Measurements from ENCODE around the gene ANKRD34A. TPM values are rescaled to one million over a fixed set of nuclear protein-coding genes. Genes with fewer than 3 reads are reported as not detected.

ANKRD34A gene
- total and polyA plus RNA-seq, 4 donors = 0.06 to 0.17 (median 0.13) TPM; not detected in 1

GRCh38 chr1:146001709-146002108 lies 37.3 kb upstream of the ANKRD34A start (continued):
- TF ChIP-seq ZBTB33 (IDR thresholded peaks at IDR 0.05) (no peak), CTCF (IDR thresholded peaks at IDR 0.05; ENCODE audit: low read depth, low read length, missing input control) (no peak), MAX (IDR thresholded peaks at IDR 0.05) (no peak), FOXA1 (IDR thresholded peaks at IDR 0.05) (no peak), RXRA (IDR thresholded peaks at IDR 0.05) (no peak)

- no peak overlapping the region for H3K4me3 ChIP-seq (ENCODE audit: low read depth in 1 of 3, low read length in 3 of 3)
- WGBS = 8% methylated on average over 5 of the region's 5 CpGs
- H3K36me3 ChIP-seq (ENCODE audit: control insufficient read depth in 4 of 4, insufficient read depth in 3 of 4, low read depth in 1 of 4, low read length in 3 of 4) = peaks cover 0 to 9% (median 4%) of the 10 kb centered on the region in 4 donors
- peak overlapping the region; percentile 80 to 91 for H3K27ac ChIP-seq (ENCODE audit: low read depth in 1 of 2, low read length in 2 of 2)
- H3K9ac ChIP-seq (ENCODE audit: low read depth in 1 of 2, low read length in 2 of 2) = peak overlapping the region in 1 of 2 donors; percentile 54
- no peaks in the 10 kb centered on the region for H3K27me3 ChIP-seq (ENCODE audit: control insufficient read depth in 4 of 4, insufficient read depth in 4 of 4, low read length in 3 of 4)
- H3K9me3 ChIP-seq (ENCODE audit: control insufficient read depth in 4 of 4, low read length in 3 of 4) = no peaks in the 10 kb centered on the region
- TF ChIP-seq YY1 (IDR thresholded peaks at IDR 0.05) = peak; percentile 59
- TF ChIP-seq TAF1 (conservative IDR thresholded peaks at IDR 0.05) = no peak
- peak; percentile 90 to 94 for TF ChIP-seq RXRA (IDR thresholded peaks at IDR 0.05)
- TF ChIP-seq HNF4A (conservative IDR thresholded peaks at IDR 0.05) = peak; percentile 59 to 69
- TF ChIP-seq ATF3 (IDR thresholded peaks at IDR 0.05) = no peak
- TF ChIP-seq FOXA1 (IDR thresholded peaks at IDR 0.05) = peak; percentile 16
- TF ChIP-seq RAD21 (IDR thresholded peaks at IDR 0.05) = peak; percentile 25 to 40
- TF ChIP-seq HNF4G (IDR thresholded peaks at IDR 0.05) = no peak
- peak in 1 of 2 donors; percentile 39 for TF ChIP-seq EGR1 (IDR thresholded peaks at IDR 0.05; ENCODE audit: low read depth in 2 of 2)
- peak; percentile 58 for TF ChIP-seq MAX (IDR thresholded peaks at IDR 0.05)
- peak; percentile 92 for TF ChIP-seq SP1 (IDR thresholded peaks at IDR 0.05)
- TF ChIP-seq FOXA2 (IDR thresholded peaks at IDR 0.05) = peak; percentile 35
- TF ChIP-seq ZBTB33 (IDR thresholded peaks at IDR 0.05) = peak; percentile 64
- TF ChIP-seq JUND (IDR thresholded peaks at IDR 0.05) = peak; percentile 23 to 60
- peak in 1 of 2 donors; percentile 63 for TF ChIP-seq GABPA (IDR thresholded peaks at IDR 0.05 in 1 of 2, conservative IDR thresholded peaks at IDR 0.05 in 1 of 2)
- peak; percentile 84 for TF ChIP-seq NR2F2 (IDR thresholded peaks at IDR 0.05)
- peak; percentile 74 for TF ChIP-seq REST (IDR thresholded peaks at IDR 0.05)
- no peak for TF ChIP-seq CTCF (IDR thresholded peaks at IDR 0.05; ENCODE audit: low read depth, low read length, missing input control)
- DNase-seq (ENCODE audit: low spot score) = no peak
- H3K4me1 ChIP-seq (ENCODE audit: control insufficient read depth in 4 of 4, insufficient read depth in 4 of 4, low read length in 3 of 4) = peaks cover 7 to 37% (median 23%) of the 10 kb centered on the region in 4 donors
Observed at GRCh38 chr1:145999321-146000024, 35.1 kb upstream of the ANKRD34A start.

All from liver (tissue), 9 donors.